ENCODE data around the gene FBXL19.
"Not testable (repeated sequence)": the region's sequence is repeated elsewhere in the genome, so short reads cannot be mapped to it uniquely, and the experiment has no call there.

The FBXL19 gene

GRCh38 chr16:30922960-30923535 lies 324 bp upstream of the FBXL19 start:
- peak; percentile 97 for DNase-seq (ENCODE audit: low spot score)

- no peak for DNase-seq (ENCODE audit: low spot score)
Observed at GRCh38 chr16:30924076-30924912, 922 bp downstream of the FBXL19 start.

- no peak for DNase-seq (ENCODE audit: low spot score)
Observed at GRCh38 chr16:30924913-30925631, 1.7 kb downstream of the FBXL19 start.

- no peak for DNase-seq (ENCODE audit: low spot score)
Observed at GRCh38 chr16:30925632-30925987, 2.2 kb downstream of the FBXL19 start.

- no peak for DNase-seq (ENCODE audit: low spot score)
Observed at GRCh38 chr16:30925995-30926811, 2.8 kb downstream of the FBXL19 start.

- no peak for DNase-seq (ENCODE audit: low spot score)
Observed at GRCh38 chr16:30926937-30927788, 3.8 kb downstream of the FBXL19 start.

- DNase-seq (ENCODE audit: low spot score) = peak; percentile 36
Observed at GRCh38 chr16:30927789-30928378, 4.5 kb downstream of the FBXL19 start.

- DNase-seq (ENCODE audit: low spot score) = no peak
Observed at GRCh38 chr16:30928390-30928789, 5.0 kb downstream of the FBXL19 start.

GRCh38 chr16:30929167-30929566 lies 5.8 kb downstream of the FBXL19 start:
- DNase-seq (ENCODE audit: low spot score) = no peak

- no peak for DNase-seq (ENCODE audit: low spot score)
Observed at GRCh38 chr16:30930160-30930571, 6.8 kb downstream of the FBXL19 start.

- no peak for DNase-seq (ENCODE audit: low spot score)
Observed at GRCh38 chr16:30931068-30931650, 7.8 kb downstream of the FBXL19 start.

GRCh38 chr16:30934827-30935557 lies 11.6 kb downstream of the FBXL19 start:
- DNase-seq (ENCODE audit: low spot score) = peak; percentile 16

- DNase-seq (ENCODE audit: low spot score) = no peak
Observed at GRCh38 chr16:30937692-30938091, 14.3 kb downstream of the FBXL19 start.

- DNase-seq (ENCODE audit: low spot score) = not testable (repeated sequence)
Observed at GRCh38 chr16:30939571-30939970, 16.2 kb downstream of the FBXL19 start.

- peak; percentile 68 for DNase-seq (ENCODE audit: low spot score)
Observed at GRCh38 chr16:30941600-30942425, 18.4 kb downstream of the FBXL19 start.

- DNase-seq (ENCODE audit: low spot score) = no peak
Observed at GRCh38 chr16:30942426-30942806, 19.0 kb downstream of the FBXL19 start.

- DNase-seq (ENCODE audit: low spot score) = no peak
Observed at GRCh38 chr16:30944352-30944751, 21.0 kb downstream of the FBXL19 start.

- DNase-seq (ENCODE audit: low spot score) = no peak
Observed at GRCh38 chr16:30946671-30947540, 23.5 kb downstream of the FBXL19 start.
